Immature natural killer cell (primary cell): ENCODE data around the gene LGALS7B. TPM values are rescaled to one million over a fixed set of nuclear protein-coding genes. Genes with fewer than 3 reads are reported as not detected.
"Not testable (repeated sequence)": the region's sequence is repeated elsewhere in the genome, so short reads cannot be mapped to it uniquely, and the experiment has no call there.

ENCODE experiments used
- DNase-seq, 3 donors: peaks; one replicate each; pipeline ENCODE4 v3.0.0; 2022; ENCODE audit warnings: mixed read lengths in 1 of 3
- H3K27ac Mint-ChIP-seq, 6 donors: one replicate each; pipeline ENCODE4 v1.8.0; 2020; ENCODE audit warnings: mixed read lengths in 6 of 6, mild to moderate bottlenecking in 5 of 6, inconsistent platforms in 4 of 6, moderate library complexity in 3 of 6
- H3K27me3 Mint-ChIP-seq, 3 donors: one replicate each; pipeline ENCODE4 v1.8.0; 2020 to 2021; ENCODE audit warnings: low read depth in 3 of 3, mild to moderate bottlenecking in 3 of 3, mixed read lengths in 3 of 3, moderate library complexity in 3 of 3, inconsistent platforms in 1 of 3
- H3K36me3 Mint-ChIP-seq, 3 donors: one replicate each; pipeline ENCODE4 v1.8.0; 2020; ENCODE audit warnings: mixed read lengths in 3 of 3, inconsistent platforms in 2 of 3, mild to moderate bottlenecking in 2 of 3
- H3K4me1 Mint-ChIP-seq, 2 donors: one replicate each; pipeline ENCODE4 v1.8.0; 2020; ENCODE audit warnings: inconsistent platforms in 2 of 2, mild to moderate bottlenecking in 2 of 2, mixed read lengths in 2 of 2, moderate library complexity in 1 of 2
- H3K4me3 Mint-ChIP-seq, 5 donors: one replicate each; pipeline ENCODE4 v1.8.0; 2020; ENCODE audit warnings: mild to moderate bottlenecking in 5 of 5, mixed read lengths in 5 of 5, inconsistent platforms in 3 of 5, moderate library complexity in 3 of 5
- H3K9me3 Mint-ChIP-seq, 6 donors: one replicate each; pipeline ENCODE4 v1.8.0; 2020; ENCODE audit warnings: mild to moderate bottlenecking in 6 of 6, mixed read lengths in 6 of 6, inconsistent platforms in 4 of 6, moderate library complexity in 3 of 6
- polyA plus RNA-seq, 3 donors: library from polyadenylated mRNA; unstranded; fragments of 300-500 nt; fragmentation: Illumina TruSeq; gene quantifications; one replicate each; pipeline ENCODE4 v1.2.3, GENCODE V29; 2021

The LGALS7B gene
- polyA plus RNA-seq: not detected

DNA sequence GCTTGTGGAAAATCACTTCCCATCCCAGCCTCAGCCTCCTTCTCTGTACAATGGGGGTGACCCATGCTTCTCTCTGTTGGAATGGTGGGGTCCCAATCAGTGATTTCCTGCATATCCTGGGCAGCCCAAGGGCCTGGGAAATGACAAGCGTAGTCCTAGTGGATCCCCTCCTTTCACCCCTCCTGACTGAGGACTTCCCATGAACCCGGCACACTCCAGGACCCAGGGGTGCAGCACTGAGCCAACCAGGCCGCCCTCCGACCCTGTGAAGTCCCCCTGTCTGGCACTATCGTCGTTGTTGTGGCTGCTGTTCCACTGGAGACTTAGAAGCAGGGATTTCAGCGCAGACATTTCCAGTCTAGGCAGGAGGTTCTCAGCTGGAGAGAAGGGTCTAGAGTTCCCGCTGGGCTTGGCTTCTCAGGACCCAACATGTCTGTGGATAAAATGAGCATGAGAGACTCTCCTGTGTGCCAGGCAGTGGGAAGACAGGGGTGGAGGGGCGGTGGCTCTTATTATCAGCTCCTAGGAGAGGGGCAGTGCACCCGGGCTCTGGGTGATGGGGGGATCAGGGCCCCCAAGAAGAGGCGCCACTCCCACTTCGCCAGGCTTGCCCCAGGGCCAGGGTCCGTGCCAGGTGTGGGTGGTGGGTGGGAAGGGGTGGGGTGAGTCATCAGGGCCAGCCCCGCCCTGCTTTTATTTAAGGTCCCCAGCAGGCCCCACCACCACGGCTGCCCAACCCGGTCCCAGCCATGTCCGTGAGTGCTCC is at the start of gene LGALS7B:
LGALS7B (plus strand) TSS at position 723 of the 766 bp plus-strand sequence; CDS start at position 750, 27 bp downstream.
- peaks cover 0 to 2% (median 0%) of the 10 kb centered on the region in 3 donors for H3K27me3 Mint-ChIP-seq
- no peaks in the 10 kb centered on the region for H3K36me3 Mint-ChIP-seq
- H3K27ac Mint-ChIP-seq: peak within 1 kb of the TSS in 2 of 6 donors; percentile 28 to 71
- DNase-seq: no peak
- H3K4me1 Mint-ChIP-seq: peaks cover 6 to 11% of the 10 kb centered on the region in 2 donors
- no peaks in the 10 kb centered on the region for H3K9me3 Mint-ChIP-seq
- H3K4me3 Mint-ChIP-seq: no peak within 1 kb of the TSS

DNA sequence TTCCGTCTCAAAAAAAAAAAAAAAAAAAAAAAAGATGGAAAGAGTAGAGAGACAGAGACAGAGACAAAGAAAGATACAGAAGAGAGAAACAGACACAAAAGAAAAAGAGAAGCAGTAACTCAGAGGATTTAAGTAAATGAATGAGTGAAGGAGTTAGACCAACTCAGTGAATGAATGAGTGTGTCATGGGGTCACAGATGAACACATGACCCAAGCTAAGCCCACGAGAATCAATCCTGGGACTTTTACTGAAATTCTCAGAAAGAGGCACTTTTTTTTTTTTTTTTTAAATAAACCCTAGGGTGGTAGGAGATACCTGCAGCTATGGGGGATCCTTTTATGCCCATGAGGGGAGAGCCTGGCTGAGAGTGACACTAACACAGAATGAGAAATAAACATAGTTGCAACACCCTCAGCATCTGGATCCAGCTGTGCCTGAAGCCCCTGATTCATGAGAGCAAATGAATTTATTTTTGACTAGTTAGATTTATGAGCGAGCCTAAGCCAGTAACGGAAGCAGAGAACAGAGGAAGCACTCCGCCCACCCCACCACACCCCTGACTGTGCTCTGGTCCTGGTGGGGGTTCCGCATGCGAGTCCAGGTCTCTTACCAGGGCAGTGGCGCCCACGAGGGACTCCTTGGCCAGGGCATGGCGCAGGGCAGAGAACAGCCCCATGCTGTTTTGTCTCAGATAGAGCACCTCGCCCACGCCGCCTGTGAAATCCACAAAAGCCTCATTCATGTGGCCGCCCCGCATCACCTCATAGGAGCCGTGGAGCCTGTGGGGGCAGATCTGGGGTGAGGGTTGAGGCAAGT is 49.4 kb upstream of the LGALS7B start:
- DNase-seq: peak in 2 of 3 donors; percentile 14 to 17
- peak overlapping the region; percentile 28 to 61 (median 58) for H3K4me3 Mint-ChIP-seq
- no peaks in the 10 kb centered on the region for H3K36me3 Mint-ChIP-seq
- peaks cover 0 to 2% (median 0%) of the 10 kb centered on the region in 6 donors for H3K9me3 Mint-ChIP-seq
- peak overlapping the region in 4 of 6 donors; percentile 30 to 75 (median 43) for H3K27ac Mint-ChIP-seq
- peaks cover 31 to 38% of the 10 kb centered on the region in 2 donors for H3K4me1 Mint-ChIP-seq
- H3K27me3 Mint-ChIP-seq: peaks cover 6 to 20% (median 9%) of the 10 kb centered on the region in 3 donors

DNA sequence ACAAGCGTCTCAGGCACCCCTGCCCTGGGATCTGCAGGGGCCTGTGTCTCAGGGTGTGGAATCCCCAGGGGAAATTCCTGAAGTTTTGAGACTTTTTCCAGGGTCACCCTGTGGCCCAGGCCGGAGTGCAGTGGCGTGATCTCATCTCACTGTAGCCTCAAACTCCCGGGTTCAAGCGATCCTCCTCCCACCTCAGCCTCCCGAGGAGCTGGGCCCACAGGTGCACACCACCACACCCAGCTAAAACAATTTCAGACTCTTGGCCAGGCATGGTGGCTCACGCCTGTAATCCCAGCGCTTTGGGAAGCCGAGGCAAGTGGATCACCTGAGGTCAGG is 48.8 kb upstream of the LGALS7B start:
- H3K4me1 Mint-ChIP-seq: peaks cover 31 to 34% of the 10 kb centered on the region in 2 donors

DNA sequence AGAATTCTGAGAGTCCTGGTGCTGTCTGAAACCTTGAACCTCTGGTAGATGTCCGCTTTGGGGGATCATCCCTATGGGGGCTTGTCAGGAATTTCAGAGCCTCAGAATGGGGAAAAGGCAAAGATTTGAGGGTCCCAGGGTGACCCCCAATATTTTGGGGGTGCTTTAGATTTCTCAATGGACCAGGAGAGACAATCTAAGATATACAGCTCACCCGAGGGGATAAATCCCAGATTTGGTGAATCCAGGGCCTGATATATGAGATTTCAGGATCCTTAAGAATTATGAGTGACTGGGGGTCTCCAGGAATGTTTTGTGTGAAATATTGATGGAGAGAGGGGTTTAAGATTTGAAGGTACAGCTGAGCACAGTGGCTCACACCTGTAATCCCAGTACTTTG is 48.1 kb upstream of the LGALS7B start:
- no peak overlapping the region for H3K4me3 Mint-ChIP-seq
- no peaks in the 10 kb centered on the region for H3K9me3 Mint-ChIP-seq
- H3K27ac Mint-ChIP-seq: peak overlapping the region in 2 of 6 donors; percentile 32 to 82
- H3K27me3 Mint-ChIP-seq: peaks cover 0 to 10% (median under 1%) of the 10 kb centered on the region in 3 donors
- H3K4me1 Mint-ChIP-seq: peaks cover 31 to 34% of the 10 kb centered on the region in 2 donors
- DNase-seq: no peak
- H3K36me3 Mint-ChIP-seq: no peaks in the 10 kb centered on the region

More for the DNA sequence above, 48.8 kb upstream of the LGALS7B start:
- no peaks in the 10 kb centered on the region for H3K36me3 Mint-ChIP-seq
- no peak for DNase-seq
- no peaks in the 10 kb centered on the region for H3K9me3 Mint-ChIP-seq
- H3K4me3 Mint-ChIP-seq: peak overlapping the region in 2 of 5 donors; percentile 58 to 61
- H3K27ac Mint-ChIP-seq: peak overlapping the region in 1 of 6 donors; percentile 30
- H3K27me3 Mint-ChIP-seq: peaks cover 0 to 14% (median 4%) of the 10 kb centered on the region in 3 donors

DNA sequence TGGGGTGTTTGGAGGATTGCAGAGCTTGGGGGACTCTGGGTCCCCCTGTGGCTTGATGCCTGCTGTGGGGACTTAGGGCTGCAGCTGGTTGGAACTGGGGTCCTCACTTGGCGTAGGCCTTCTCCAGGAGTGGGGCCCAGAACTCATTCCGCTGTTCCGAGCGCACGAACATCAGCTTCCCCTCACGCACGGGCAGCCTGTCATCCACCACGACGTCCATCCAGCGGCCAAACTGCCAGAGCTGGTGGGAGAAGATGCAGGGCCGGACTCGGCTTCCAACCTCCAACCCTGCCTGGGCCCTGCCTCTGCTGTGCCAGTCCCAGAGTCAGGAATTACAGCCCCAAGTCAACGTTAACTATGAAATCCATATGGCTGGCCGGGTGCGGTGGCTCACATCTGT is 47.3 kb upstream of the LGALS7B start:
- peaks cover 0 to 7% (median 0%) of the 10 kb centered on the region in 3 donors for H3K27me3 Mint-ChIP-seq
- peaks cover 28 to 31% of the 10 kb centered on the region in 2 donors for H3K4me1 Mint-ChIP-seq
- no peaks in the 10 kb centered on the region for H3K36me3 Mint-ChIP-seq
- DNase-seq: no peak
- peak overlapping the region in 2 of 6 donors; percentile 63 to 67 for H3K27ac Mint-ChIP-seq
- H3K9me3 Mint-ChIP-seq: no peaks in the 10 kb centered on the region
- H3K4me3 Mint-ChIP-seq: no peak overlapping the region

DNA sequence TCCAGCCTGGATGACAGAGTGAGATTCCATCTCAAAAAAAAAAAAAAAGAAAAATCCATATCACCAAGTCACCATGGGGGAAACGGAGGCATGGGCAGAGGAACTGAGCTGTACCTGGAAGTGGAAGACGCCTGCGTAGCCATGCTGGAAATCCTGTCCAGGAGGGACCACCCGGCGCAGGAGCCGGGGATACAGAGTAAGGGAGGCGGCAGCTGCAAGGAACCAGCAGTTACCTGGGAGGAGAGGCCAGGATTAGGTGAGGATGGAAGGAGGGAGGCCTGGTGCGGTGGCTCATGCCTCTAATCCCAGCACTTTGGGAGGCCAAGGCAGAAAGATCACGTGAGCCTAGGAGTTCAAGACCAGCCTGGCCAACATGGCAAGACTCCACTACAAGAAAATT is 46.7 kb upstream of the LGALS7B start:
- Mint-ChIP-seq H3K27me3 (peaks cover 0 to 6% (median 0%) of the 10 kb centered on the region in 3 donors), H3K36me3 (no peaks in the 10 kb centered on the region), H3K27ac (peak overlapping the region in 1 of 6 donors; percentile 16), H3K9me3 (no peaks in the 10 kb centered on the region), H3K4me3 (no peak overlapping the region), H3K4me1 (peaks cover 28 to 30% of the 10 kb centered on the region in 2 donors)
- DNase-seq: no peak

DNA sequence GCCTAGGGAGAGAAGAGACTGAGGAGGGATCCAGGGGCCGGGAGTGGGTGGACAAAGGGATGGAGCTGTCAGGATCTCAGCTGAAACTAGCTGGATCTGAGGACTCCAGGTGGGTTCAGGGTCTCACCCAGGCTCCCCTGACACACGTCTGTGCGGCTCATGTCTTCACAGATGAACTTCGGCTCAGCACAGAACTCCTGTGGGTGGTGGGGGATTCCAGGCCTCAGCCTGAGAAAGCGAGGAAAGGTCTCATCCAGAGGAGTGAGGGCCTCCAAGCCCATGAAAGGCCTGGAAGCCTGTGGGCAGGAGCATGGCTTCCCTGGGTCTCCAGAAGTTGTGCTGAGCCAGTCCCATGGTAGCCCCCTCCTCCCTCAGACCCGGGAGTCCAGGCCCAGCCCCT is 46.1 kb upstream of the LGALS7B start:
- no peaks in the 10 kb centered on the region for H3K36me3 Mint-ChIP-seq
- H3K27me3 Mint-ChIP-seq: peaks cover 0 to 2% (median 0%) of the 10 kb centered on the region in 3 donors
- DNase-seq: no peak
- no peak overlapping the region for H3K4me3 Mint-ChIP-seq
- peaks cover 22 to 25% of the 10 kb centered on the region in 2 donors for H3K4me1 Mint-ChIP-seq
- peak overlapping the region in 1 of 6 donors; percentile 67 for H3K27ac Mint-ChIP-seq
- H3K9me3 Mint-ChIP-seq: no peaks in the 10 kb centered on the region

DNA sequence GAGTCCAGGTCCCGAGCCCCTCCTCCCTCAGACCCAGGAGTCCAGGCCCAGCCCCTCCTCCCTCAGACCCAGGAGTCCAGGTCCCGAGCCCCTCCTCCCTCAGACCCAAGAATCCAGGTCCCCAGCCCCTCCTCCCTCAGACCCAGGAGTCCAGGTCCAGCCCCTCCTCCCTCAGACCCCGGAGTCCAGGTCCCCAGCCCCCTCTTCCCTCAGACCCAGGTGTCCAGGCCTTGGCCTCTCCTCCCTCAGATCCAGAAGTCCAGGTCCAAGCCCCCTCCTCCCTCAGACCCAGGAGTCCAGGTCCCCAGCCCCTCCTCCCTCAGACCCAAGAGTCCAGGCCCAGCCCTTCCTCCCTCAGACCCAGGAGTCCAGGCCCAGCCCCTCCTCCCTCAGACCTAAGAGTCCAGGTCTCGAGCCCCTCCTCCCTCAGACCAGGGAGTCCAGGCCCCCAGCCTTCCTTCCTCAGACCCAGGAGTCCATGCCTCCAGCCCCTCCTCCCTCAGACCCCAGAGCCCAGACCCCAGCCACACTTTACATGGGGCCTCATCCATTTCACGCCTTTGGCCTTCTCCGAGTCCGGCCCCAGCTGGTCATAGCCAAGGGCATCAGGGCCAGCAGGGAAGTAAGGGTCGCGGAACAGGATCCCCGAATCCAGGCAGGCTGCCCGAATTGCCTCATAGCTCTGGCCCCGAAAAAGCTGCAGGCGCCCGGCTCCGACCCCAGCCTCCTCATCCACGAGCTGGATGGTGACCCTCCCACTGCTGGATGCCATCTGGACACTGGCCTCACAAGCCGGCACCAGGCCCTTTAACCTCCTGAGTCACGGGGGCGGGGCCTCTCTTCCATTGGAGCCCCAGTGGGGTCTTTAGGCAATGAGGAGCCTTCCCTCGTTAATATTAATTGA is 45.4 kb upstream of the LGALS7B start:
- H3K36me3 Mint-ChIP-seq: no peaks in the 10 kb centered on the region
- no peak overlapping the region for H3K4me3 Mint-ChIP-seq
- H3K27ac Mint-ChIP-seq: no peak overlapping the region

DNA sequence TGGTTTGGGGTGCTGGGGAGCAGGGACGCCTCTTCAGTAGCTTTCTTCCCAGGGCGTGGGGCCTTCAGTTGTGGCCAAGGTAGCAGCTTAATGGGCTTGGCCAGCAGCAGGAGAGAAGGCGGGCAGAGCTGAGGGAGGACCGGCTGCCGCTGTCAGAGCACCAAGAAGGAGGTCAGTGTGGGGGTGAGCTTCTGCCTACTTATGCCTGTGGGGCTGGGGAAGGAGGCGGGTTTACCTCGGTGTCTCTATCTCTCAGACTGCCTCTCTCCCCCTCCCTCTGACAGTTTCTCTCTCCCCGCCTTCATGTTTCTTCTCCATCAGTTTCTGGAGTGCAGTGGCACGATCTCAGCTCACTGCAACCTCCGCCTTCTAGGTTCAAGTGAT is 44.7 kb upstream of the LGALS7B start, which contains the start of gene CAPN12:
CAPN12 (minus strand) TSS at position 177 of the 384 bp plus-strand sequence. CDS start 309 bp downstream, outside the sequence.
- Mint-ChIP-seq H3K27ac (peak within 1 kb of the TSS in 1 of 6 donors; percentile 67), H3K9me3 (no peaks in the 10 kb centered on the region), H3K27me3 (no peaks in the 10 kb centered on the region), H3K36me3 (no peaks in the 10 kb centered on the region), H3K4me1 (peaks cover 9 to 13% of the 10 kb centered on the region in 2 donors), H3K4me3 (no peak within 1 kb of the TSS)
- DNase-seq: no peak

More for the DNA sequence above, 45.4 kb upstream of the LGALS7B start:
- H3K9me3 Mint-ChIP-seq: no peaks in the 10 kb centered on the region
- DNase-seq: no peak
- peaks cover 15 to 19% of the 10 kb centered on the region in 2 donors for H3K4me1 Mint-ChIP-seq
- H3K27me3 Mint-ChIP-seq: no peaks in the 10 kb centered on the region

DNA sequence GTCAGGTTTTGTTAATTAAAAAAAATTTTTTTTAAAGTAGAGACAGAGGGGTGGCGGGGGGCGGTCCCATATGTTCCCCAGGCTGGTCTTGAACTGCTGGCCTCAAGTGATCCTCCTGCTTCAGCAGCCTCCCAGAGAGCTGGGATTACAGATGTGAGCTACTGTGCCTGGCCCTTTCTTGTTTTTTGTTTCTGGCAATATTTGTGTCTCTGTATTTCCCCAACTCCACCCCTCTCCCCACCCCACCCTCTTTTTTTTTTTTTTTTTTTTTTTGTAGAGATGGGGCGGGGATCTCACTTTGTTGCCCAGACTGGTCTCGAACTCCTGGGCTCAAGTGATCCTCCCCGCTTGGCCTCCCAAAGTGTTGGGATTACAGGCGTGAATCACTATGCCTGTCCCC is 44.1 kb upstream of the LGALS7B start:
- peak overlapping the region in 1 of 6 donors; percentile 67 for H3K27ac Mint-ChIP-seq
- no peak for DNase-seq
- no peaks in the 10 kb centered on the region for H3K27me3 Mint-ChIP-seq
- H3K9me3 Mint-ChIP-seq: no peaks in the 10 kb centered on the region
- no peak overlapping the region for H3K4me3 Mint-ChIP-seq
- no peaks in the 10 kb centered on the region for H3K36me3 Mint-ChIP-seq
- peaks cover 3 to 7% of the 10 kb centered on the region in 2 donors for H3K4me1 Mint-ChIP-seq

DNA sequence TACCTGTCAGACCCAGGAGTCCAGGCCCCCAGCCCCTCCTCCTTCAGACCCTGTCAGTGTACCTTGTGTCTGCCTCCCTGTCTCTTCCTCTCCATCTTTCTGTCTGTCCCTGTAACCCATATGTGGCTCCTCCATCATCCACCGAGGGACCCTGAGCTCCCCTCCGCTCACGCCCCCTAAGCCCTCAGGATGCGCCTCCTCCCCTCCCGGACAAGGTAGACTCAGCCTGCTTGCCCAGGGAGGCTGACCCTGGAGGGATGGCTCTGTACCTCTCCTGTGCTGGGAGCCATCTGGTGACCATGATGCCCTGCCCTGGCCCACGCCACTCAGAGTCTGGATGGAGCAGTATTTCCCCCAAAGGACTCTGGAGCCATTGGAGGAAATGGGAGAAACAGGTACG is 43.7 kb upstream of the LGALS7B start:
- Mint-ChIP-seq H3K4me1 (peaks cover 0 to 3% of the 10 kb centered on the region in 2 donors), H3K27me3 (peaks cover 0 to under 1% (median 0%) of the 10 kb centered on the region in 3 donors), H3K9me3 (no peaks in the 10 kb centered on the region), H3K4me3 (no peak overlapping the region), H3K27ac (peak overlapping the region in 1 of 6 donors; percentile 67), H3K36me3 (no peaks in the 10 kb centered on the region)
- DNase-seq: no peak

DNA sequence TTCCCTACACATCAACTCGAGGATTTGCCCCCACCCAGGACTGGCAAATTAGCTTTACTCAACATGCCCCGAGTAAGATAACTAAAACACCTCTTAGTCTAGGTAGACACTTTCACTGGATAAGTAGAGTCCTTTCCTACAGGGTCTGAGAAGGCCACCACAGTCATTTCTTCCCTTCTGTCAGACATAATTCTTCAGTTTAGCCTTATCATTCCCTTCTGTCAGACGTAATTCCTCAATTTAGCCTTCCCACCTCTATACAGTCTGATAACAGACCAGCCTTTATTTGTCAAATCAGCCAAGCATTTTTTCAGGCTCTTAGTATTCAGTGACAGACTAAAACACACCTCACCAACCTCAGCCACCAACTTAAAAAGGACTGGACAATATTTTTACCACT is 35.2 kb upstream of the LGALS7B start:
- not testable (repeated sequence) for H3K27ac Mint-ChIP-seq, H3K27me3 Mint-ChIP-seq, DNase-seq, H3K36me3 Mint-ChIP-seq, H3K9me3 Mint-ChIP-seq, H3K4me3 Mint-ChIP-seq, H3K4me1 Mint-ChIP-seq

DNA sequence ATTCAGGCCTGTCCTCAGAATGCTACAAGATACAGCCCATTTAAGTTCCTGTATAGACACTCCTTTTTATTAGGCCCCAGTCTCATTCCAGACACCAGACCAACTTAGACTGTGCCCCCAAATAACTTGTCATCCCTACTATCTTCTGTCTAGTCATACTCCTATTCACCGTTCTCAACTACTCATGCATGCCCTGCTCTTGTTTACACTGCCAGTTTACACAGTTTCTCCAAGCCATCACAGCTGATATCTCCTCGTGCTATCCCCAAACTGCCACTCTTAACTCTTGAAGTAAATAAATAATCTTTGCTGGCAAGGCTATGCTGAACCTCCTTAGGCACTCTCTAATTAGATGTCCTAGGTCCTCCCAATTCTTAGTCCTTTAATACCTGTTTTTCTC is 34.8 kb upstream of the LGALS7B start:
- H3K9me3 Mint-ChIP-seq, H3K27me3 Mint-ChIP-seq, H3K36me3 Mint-ChIP-seq: not testable (repeated sequence)

More for the DNA sequence above, 34.8 kb upstream of the LGALS7B start:
- H3K4me3 Mint-ChIP-seq, DNase-seq, H3K4me1 Mint-ChIP-seq, H3K27ac Mint-ChIP-seq: not testable (repeated sequence)
